ENCODE results near the gene PRKAR1A. TPM values are rescaled to one million over a fixed set of nuclear protein-coding genes. Genes with fewer than 3 reads are reported as not detected.

The PRKAR1A gene
- total RNA-seq, 1 donor from 2014 or later = 272 TPM

DNA sequence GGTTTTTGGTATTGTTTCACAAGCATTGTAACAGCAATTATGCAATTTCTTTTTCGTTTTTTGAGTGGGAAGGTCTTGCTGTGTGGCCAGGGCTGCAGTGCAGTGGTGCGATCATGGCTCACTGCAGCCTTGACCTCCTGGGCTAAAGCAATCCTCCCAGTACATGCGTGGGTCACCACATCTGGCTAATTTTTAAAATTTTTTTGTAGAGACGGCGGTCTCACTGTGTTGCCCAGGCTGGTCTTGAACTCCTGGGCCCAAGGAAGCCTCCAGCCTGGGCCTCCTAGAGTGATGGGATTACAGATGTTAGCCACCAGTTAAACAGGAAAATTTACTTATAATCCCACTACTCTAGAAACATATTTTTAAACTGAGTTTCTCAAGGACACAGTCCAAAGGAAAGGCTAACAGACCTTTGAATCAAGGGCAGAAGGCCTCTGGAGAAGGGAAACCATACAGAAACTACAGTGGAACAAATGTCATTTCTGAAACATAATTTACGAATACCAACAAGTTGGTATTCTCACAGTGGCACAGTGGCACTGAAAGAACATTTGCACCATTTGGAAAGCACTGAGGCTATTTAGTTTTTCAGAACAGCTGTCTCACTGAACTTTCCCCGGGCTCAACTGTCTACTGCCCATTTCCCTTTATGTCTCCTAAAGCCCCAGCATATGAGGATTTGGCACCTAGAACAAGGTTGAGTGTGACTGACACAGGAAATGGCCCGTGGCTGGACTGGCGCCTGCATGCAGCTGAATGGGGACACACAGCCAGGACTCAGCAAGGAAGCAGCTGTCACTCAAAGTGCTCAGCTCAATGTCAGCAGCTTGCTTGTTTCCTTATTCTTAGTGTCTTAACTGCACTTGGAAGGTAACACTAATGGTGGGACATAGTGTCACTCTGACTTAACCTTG, 2.8 kb upstream of the PRKAR1A start:
- Mint-ChIP-seq H3K27me3 (no peaks in the 10 kb centered on the region), H3K4me3 (no peak overlapping the region), H3K36me3 (ENCODE audit: low read depth) (peaks cover 18% of the 10 kb centered on the region), H3K27ac (no peak overlapping the region), H3K9me3 (no peaks in the 10 kb centered on the region), H3K4me1 (peaks cover 21% of the 10 kb centered on the region)
- ATAC-seq (ENCODE audit: low read depth) (no peak), DNase-seq (no peak)
- intact Hi-C loops (cut with micrococcal nuclease) = loop anchor here (2.0 to 10.0 kb wide), 4 partner anchors 219 to 1265 kb away; partner anchors contain the start of genes AMZ2, ARSG, HELZ and SLC16A6
- TF ChIP-seq, protein P1, sequence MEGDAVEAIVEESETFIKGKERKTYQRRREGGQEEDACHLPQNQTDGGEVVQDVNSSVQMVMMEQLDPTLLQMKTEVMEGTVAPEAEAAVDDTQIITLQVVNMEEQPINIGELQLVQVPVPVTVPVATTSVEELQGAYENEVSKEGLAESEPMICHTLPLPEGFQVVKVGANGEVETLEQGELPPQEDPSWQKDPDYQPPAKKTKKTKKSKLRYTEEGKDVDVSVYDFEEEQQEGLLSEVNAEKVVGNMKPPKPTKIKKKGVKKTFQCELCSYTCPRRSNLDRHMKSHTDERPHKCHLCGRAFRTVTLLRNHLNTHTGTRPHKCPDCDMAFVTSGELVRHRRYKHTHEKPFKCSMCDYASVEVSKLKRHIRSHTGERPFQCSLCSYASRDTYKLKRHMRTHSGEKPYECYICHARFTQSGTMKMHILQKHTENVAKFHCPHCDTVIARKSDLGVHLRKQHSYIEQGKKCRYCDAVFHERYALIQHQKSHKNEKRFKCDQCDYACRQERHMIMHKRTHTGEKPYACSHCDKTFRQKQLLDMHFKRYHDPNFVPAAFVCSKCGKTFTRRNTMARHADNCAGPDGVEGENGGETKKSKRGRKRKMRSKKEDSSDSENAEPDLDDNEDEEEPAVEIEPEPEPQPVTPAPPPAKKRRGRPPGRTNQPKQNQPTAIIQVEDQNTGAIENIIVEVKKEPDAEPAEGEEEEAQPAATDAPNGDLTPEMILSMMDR (IDR thresholded peaks at IDR 0.05) = no peak
- ChIA-PET CTCF (no interaction called here), POLR2A (interaction anchor here (0.7 kb wide), 1 partner anchor 290 kb away, joined by 10 read pairs; no protein-coding TSS in a partner anchor)

DNA sequence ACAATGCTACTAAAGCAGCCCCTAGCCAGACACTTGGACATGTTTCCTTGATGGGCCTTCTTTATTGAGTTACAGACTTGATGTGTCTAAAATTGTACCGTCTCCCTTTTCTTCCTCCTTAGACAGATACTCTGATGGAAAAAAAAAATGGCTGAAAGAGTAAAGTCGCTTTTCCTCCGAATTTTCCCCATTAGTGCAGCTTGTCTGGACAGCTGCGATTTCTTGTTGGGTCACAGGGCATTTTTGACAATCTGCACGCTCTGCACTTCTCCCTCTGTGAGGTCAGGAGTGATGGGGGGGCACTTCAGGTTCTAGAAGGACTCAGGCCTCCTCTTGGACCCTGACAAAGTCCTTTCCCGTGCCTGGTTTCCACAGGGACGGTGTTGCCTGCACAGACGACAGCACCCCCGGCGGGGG, 968 bp upstream of the PRKAR1A start:
- Mint-ChIP-seq H3K4me3 (peak overlapping the region; percentile 82), H3K9me3 (no peaks in the 10 kb centered on the region), H3K27ac (peak overlapping the region; percentile 77), H3K4me1 (peaks cover 37% of the 10 kb centered on the region), H3K36me3 (ENCODE audit: low read depth) (peaks cover 31% of the 10 kb centered on the region), H3K27me3 (no peaks in the 10 kb centered on the region)
- TF ChIP-seq, protein P1 (IDR thresholded peaks at IDR 0.05) = no peak
- intact Hi-C loops (cut with micrococcal nuclease) = loop anchor here (1.0 to 10.0 kb wide), 5 partner anchors 13 to 1266 kb away; partner anchors contain the start of genes AMZ2, ARSG, HELZ and SLC16A6
- DNase-seq (no peak), ATAC-seq (ENCODE audit: low read depth) (no peak)
- POLR2A ChIA-PET = interaction anchor here (0.6 to 3.2 kb wide), 6 partner anchors 12 to 794 kb away, joined by 3 to 102 read pairs (median 6); partner anchors contain the start of genes BPTF, NOL11 and WIPI1
- CTCF ChIA-PET = interaction anchor here (0.5 to 1.7 kb wide), 5 partner anchors 13 to 546 kb away, joined by 3 to 7 read pairs (median 3); partner anchors contain the start of gene WIPI1

DNA sequence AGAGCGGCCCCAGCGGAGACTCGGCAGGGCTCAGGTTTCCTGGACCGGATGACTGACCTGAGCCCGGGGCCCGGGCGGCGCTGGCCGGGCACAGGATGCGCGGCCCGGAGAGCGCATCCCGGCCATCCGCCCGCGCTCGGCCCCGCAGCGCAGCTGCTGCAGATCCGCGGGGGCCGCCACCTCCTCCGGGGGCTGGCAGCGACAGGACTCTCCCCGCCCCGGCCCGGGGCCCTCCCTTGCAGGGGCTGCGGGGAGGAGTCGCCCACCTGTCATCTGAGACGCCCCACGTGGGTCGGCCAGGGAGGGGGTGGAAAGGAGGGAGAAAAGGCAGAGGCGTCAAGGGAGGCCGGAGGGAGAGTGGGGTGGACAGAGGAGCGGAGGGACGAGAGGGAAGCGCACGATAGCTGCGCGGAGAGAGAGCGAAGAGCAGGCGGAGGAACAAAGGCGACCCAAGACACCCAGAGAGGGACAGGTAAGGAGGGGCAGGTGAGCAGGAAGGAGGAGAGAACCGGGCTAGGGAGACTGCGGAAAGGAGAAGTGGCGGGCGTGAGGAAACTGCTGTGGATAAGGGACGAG, 471 bp upstream of the PRKAR1A start:
- Mint-ChIP-seq H3K4me1 (peaks cover 39% of the 10 kb centered on the region), H3K27ac (peak overlapping the region; percentile 100), H3K4me3 (peak overlapping the region; percentile 100), H3K36me3 (ENCODE audit: low read depth) (peaks cover 34% of the 10 kb centered on the region), H3K27me3 (no peaks in the 10 kb centered on the region), H3K9me3 (no peaks in the 10 kb centered on the region)
- TF ChIP-seq, protein P1 (IDR thresholded peaks at IDR 0.05) = no peak
- DNase-seq (peak; percentile 76), ATAC-seq (ENCODE audit: low read depth) (peak; percentile 67)
- ChIA-PET POLR2A (interaction anchor here (0.6 to 3.2 kb wide), 14 partner anchors 13 to 794 kb away, joined by 3 to 102 read pairs (median 6); partner anchors contain the start of genes BPTF, NOL11, SLC16A6 and WIPI1), CTCF (interaction anchor here (0.5 to 1.7 kb wide), 2 partner anchors 14 to 547 kb away, joined by 3 to 7 read pairs; no protein-coding TSS in a partner anchor)
- intact Hi-C loops (cut with micrococcal nuclease) = loop anchor here (1.0 to 10.0 kb wide), 11 partner anchors 13 to 1267 kb away; partner anchors contain the start of genes ABCA5, AMZ2, ARSG and HELZ

DNA sequence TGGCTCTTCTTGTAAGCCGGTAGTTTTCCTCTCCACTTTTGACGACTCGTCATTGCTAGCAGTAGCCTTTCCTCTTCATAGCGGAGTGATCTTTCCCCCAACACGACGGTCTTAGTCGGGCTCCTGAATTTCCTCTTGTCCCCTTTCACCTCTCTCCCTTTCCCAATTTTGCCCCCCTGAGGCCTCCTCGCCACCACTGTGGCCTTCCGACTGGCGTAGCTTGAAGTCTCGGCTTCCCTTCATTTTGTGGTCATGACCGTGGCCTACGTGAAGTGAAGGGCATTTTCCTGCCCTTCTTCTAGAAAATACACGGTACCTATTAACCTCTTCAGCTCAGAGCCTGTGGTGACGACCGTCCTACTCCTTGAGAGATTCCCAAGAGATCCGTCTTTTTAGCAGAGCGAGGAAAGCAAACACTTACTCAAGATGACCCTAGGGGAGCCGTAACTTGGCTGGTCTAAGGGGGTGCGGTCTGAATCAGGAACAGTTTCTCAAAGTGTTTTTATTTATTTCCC, 787 bp downstream of the PRKAR1A start:
- no peak for DNase-seq
- Mint-ChIP-seq H3K36me3 (ENCODE audit: low read depth) (peaks cover 46% of the 10 kb centered on the region), H3K4me3 (peak overlapping the region; percentile 100), H3K4me1 (peaks cover 39% of the 10 kb centered on the region), H3K27ac (peak overlapping the region; percentile 98), H3K9me3 (no peaks in the 10 kb centered on the region), H3K27me3 (no peaks in the 10 kb centered on the region)
- ChIA-PET POLR2A (interaction anchor here (0.6 to 3.2 kb wide), 11 partner anchors 14 to 795 kb away, joined by 3 to 102 read pairs (median 6); partner anchors contain the start of genes BPTF, NOL11, SLC16A6 and WIPI1), CTCF (interaction anchor here (1.0 kb wide), 2 partner anchors 15 to 45 kb away, joined by 4 read pairs; no protein-coding TSS in a partner anchor)
- no peak for ATAC-seq (ENCODE audit: low read depth)
- intact Hi-C loops (cut with micrococcal nuclease) = loop anchor here (1.0 to 10.0 kb wide), 9 partner anchors 22 to 1268 kb away; partner anchors contain the start of genes ABCA5, AMZ2, HELZ and KPNA2
- TF ChIP-seq, protein P1 (IDR thresholded peaks at IDR 0.05) = no peak

Data from activated B cell treated with CpG ODN at 0.5 μM for 24 hours (primary cell).